HUDEP-2 (cell line): ENCODE measurements around the gene SLC26A9.
A peak's percentile ranks its signal among the peaks of the same experiment; 100 is the strongest.

Experiments used
- DNase-seq, 76 experiments: peaks; one replicate each; lab custom pipeline; 2025; ENCODE audit not compliant: unreplicated experiment in 76 of 76; lab: John Stamatoyannopoulos, UW

SLC26A9 gene, protein sequence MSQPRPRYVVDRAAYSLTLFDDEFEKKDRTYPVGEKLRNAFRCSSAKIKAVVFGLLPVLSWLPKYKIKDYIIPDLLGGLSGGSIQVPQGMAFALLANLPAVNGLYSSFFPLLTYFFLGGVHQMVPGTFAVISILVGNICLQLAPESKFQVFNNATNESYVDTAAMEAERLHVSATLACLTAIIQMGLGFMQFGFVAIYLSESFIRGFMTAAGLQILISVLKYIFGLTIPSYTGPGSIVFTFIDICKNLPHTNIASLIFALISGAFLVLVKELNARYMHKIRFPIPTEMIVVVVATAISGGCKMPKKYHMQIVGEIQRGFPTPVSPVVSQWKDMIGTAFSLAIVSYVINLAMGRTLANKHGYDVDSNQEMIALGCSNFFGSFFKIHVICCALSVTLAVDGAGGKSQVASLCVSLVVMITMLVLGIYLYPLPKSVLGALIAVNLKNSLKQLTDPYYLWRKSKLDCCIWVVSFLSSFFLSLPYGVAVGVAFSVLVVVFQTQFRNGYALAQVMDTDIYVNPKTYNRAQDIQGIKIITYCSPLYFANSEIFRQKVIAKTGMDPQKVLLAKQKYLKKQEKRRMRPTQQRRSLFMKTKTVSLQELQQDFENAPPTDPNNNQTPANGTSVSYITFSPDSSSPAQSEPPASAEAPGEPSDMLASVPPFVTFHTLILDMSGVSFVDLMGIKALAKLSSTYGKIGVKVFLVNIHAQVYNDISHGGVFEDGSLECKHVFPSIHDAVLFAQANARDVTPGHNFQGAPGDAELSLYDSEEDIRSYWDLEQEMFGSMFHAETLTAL

DNA sequence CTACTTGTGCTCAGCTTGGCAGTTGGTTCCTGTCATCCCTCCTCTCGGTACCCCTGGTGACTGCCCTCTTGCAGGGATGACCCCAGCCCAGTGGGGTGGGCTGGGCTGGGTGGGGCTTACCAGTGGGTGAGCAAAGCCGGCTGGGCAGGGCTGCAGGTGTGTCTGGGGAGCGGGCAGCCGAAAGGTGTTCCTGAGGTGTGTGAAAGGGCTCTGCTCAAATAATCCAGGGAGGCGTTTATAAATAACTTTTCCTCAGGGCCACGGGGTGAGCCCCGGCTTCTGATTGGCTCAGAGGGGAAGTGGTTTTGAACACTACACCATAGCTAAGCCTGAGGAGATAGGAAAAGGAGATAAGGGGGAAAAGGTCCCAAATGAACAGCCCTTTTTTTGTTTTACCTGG is at the start of gene SLC26A9:
Gene SLC26A9 (minus strand): TSS at position 212 of the 400 bp plus-strand sequence. CDS start 7,636 bp downstream, outside the sequence.
- no peak for DNase-seq

DNA sequence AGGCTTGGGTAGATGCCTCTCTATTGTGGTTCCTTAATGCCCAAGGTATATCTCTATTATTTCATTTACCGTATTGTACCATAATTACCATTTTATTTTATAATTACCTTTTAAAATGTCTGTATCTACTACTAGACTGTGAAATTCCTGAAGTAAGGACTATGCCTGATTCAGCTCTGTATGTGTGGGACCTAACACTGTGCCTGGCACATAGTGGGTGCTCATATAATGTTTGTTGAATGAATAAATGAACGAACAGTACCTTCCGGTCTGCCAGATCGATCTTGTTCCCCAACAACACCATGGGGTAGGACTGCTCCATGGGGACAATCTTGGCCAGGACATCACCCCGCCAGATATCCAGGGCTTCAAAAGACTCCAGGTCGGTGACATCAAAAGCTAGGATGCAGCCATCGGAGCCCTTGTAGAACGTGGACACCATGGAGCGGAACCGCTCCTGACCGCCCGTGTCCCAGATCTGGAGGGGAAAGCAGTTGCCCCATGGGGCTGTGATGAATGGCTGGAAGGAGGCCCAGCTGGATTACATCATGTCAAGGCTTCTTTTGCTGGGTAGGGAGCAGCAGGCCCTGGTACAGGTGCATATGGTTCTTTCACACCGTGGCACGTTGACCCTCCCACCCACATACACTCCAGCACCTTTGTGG is 49.1 kb upstream of the SLC26A9 start:
- DNase-seq = no peak

DNA sequence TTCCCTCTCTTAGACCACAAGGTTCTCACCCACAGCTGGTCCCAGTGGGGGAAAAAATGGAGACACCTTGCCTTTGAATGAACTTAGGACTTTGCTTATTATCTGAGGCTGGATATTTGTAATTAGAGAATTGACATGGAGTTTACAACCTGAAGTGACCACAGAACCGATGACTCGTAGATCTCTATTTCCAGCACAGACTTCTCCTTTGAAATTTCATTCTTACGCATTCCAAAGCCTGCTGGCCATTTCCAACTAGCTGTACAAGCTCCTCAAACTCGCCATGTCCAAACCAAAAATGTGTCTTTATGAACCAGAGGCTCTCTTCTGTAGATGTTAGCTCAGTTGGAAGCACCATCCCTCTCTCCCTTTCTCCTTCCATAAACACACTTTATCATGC is 48.0 kb upstream of the SLC26A9 start:
- DNase-seq = no peak

DNA sequence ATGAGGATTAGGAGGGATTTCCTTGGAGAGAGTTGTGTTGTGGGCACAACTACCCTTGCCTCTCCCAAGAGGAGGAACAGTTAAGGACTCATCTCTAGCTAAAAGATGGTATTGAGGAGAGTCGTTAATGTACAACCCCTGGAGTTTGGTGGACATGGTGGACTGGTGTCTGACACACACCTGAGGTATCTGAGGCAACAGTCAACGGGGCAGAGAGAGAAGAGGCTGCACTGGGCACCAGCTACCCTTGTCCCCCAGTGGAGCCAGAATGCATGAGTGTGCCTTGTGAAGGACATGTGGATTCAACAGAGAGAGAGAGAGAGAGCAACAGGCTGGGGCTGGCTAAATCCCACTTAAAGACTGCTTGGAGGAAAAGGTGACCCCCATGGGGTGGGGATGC is 47.0 kb upstream of the SLC26A9 start:
- DNase-seq = no peak

DNA sequence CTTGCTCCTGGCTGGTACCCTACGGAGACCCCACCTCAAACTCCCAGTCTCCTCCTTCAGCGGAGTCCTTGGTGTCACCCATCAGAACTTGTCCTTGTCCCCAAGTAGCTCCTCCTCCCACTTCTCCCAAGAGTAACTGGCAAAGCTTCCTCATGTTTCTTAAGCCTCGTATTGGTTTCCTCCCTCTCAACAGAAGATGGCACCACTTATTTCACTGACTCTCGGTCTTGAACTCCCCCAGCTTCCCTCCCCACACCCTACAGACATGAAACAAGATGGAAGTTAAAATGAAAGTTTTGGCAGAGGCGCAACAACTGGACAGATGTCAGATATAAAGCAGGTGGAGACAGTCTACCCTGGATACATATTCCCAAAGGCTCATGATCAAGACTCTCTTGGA is 46.5 kb upstream of the SLC26A9 start:
- no peak for DNase-seq

DNA sequence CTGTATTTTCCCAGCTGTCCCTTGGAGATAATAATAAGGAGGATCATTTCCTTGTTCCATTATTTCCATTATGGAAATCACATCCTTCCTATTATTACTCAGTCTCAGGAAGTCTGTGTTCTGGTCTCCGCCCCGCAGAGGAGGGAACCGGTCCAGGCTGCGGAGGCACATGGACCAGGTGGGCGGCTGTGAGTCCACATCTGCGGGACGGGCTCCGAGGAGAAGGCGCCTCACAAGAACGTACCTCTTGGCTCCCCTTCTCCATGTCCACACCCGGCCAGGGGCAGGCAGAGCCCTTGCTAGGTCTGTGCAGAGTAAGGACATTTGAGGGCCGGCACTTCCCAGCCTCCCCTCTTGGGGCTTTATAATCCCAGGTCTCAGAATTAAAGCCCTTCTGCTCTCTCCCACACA is 45.3 kb upstream of the SLC26A9 start:
- DNase-seq = no peak

DNA sequence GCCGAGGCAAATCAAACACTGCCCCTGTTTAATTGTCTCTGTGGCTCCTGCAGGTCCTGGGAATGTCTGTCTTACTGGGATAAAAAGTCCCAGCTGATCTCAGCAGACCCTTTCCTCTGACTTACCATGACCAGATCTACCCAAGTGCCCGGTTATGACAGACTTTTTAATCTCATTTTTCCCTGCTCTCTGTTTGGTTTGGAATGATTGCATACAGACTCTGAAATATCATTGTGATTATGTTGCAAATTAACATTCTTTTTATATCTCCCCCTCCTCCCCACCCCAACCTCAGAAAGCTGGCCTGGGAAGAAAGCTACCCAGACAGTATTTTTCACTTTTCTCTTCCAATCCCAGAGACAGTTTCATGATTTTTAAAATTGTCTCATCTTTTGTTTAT is 43.6 kb upstream of the SLC26A9 start:
- DNase-seq = no peak

DNA sequence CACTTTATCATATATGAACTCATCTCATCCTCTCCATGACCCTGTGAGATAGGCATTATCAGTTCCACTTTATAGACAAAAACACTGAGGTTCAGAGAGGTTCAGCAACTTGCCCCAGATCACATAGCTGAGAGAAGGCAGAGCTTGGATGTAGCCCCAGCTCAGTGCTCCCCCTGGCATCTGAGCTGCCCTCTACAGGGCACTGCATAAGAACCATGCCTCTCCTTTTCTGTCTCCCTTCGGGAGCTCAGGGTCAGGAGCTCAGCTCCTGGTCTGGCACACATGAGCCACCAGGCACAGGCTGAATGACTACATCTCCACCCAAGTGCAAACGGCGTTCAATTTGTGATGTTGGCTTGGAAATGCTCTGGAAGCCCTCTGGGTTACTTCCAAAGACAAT is 43.0 kb upstream of the SLC26A9 start:
- peak in 5 of 76 experiments; percentile 11 to 43 (median 16) for DNase-seq

DNA sequence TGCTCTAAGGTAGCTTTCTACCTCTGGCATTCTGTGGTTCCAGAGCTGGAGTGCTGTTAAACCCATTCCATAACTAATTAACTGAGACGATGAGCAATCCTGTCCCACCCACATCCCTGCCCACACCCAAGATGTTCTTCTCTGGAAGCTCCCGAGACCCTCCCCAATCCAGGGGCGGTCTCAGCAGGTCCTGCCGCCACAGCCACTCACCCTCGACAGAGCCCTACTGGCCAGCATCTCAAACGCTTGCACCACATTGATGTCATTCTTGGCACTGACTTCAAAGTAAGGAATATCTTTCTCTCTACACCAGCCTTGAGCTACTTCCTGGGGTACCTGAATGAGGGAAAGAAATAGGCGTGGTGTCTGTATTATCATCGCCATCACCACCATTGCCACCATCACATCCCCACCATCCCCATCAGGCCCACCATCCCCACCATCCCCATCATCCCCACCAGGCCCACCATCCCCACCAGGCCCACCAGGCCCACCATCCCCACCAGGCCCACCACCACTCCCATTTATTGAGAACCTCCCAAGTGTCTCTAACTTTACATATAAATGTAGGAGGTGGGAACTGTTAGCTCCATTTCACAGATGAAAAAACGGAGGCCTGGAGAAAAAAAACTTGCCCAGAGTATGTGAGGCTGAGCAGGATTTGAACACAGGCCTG is 42.2 kb upstream of the SLC26A9 start:
- DNase-seq = no peak

DNA sequence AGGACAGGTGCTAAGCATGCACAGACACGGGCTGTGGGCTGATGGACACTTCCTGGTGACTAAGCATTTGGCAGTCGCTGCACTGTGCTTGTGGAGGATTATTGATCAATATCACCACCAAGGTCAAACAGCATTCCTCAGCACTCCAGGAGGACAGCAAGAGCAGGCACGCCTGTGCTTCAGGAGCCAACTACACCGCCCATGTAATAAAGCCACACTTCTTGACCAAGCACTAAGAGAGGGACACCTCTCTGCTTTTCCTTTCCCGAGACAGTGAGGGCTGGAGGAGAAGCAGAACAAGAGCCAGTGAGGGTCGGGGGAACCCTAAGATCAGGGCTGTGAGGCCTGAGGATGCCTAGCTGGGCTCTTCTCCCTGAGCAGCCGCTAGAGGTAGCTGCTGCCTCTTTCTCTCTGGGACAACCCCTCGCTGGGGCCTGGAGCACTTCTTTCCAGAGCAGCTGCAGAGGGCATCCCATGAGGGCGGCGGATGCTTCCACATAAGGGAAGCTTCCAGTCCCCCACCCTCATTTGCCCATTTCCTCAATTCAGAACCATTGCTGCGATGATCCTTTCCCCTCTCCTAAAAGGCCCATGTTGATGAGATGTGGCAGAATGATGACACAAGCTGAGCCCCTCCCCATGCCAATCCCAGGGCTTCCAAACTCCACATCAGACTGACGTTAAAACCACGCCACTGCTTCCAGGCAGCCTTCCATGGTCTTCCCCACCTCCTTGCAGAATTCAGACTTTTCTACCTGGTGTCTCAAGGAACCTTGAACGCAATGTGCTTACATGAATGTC is 40.9 kb upstream of the SLC26A9 start:
- DNase-seq = peak in 56 of 76 experiments; percentile 7 to 65 (median 40)

DNA sequence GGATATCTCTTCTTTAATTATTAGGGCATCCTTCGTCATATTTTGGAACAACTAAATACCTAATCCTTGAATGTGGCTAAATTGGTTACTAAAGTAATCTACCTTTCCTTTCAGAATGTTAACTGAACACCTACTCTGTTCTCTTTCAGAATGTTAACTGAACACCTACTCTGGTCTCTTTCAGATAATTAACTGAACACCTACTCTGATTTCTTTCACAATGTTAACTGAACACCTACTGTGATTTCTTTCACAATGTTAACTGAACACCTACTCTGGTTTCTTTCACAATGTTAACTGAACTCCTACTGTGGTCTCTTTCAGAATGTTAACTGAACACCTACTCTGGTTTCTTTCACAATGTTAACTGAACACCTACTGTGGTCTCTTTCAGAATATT is 38.0 kb upstream of the SLC26A9 start:
- no peak for DNase-seq

DNA sequence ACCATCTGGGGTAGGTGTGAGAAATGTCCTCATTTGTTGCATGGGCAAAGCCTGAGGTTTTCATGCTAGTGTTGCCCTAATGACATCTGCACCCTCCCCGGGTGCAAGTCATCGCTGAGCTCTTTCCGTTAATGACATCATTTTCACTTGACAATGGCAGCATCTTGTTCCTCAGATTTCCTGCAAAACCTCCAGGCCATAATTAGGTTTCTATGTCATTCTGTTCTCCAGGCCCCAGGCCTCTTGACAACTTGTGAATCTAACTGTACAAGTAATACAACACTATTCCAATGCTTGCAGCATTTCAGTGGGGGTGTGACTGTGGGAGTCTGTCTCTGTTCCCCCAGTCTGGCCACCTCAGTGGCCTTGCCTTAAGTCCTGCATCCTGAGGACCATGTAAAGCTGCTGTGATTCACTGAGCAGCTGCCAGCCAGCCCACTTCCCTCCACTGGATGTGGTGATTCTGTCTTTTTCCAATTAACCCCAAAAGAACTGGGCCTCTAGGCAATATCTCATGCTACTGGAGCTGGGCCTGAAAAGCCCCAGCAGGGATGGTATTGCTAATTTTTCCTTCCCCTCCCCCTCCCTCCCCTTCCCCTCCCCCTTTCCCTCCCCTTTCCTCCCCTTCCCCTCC is 37.1 kb upstream of the SLC26A9 start:
- no peak for DNase-seq

DNA sequence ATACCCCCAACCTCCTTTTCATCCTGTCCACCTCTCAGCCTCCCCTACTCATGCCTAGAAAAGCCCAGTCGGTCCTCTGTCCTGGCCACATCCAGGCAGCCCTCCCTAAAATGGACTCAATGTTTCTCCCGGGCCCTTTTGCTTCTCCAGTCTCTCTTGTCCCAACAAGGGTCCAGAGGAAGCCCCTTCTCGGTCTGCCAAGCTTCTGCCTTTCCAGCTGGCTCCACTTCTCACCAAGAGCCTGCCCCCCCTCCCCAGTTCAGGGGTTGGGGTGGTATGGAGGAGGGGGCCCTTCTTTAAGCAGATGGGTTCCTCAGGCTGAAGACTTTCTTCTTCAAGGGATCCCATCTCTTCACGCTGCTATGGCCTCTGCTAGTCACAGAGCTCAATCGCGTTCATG is 36.0 kb upstream of the SLC26A9 start:
- no peak for DNase-seq

DNA sequence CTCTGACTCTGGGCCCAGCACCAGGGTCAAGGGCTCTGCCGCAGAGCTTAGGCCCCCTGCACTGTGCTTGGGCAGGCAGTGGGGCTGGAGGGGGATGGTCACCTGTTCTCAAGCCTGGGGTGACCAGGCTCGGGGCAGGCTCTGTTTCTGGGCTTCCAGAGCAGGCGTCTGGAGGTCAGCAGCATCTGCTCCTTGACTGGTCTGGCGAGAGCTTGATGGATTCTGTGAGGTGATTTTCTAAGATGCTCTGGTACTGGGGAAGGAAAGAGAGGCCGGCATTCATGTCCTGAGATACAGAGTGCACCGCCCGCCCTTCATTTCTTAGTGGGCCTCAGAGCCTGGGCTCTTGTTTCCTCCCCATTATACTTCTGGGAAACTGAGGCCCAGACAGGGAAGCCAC is 35.4 kb upstream of the SLC26A9 start:
- DNase-seq = no peak

DNA sequence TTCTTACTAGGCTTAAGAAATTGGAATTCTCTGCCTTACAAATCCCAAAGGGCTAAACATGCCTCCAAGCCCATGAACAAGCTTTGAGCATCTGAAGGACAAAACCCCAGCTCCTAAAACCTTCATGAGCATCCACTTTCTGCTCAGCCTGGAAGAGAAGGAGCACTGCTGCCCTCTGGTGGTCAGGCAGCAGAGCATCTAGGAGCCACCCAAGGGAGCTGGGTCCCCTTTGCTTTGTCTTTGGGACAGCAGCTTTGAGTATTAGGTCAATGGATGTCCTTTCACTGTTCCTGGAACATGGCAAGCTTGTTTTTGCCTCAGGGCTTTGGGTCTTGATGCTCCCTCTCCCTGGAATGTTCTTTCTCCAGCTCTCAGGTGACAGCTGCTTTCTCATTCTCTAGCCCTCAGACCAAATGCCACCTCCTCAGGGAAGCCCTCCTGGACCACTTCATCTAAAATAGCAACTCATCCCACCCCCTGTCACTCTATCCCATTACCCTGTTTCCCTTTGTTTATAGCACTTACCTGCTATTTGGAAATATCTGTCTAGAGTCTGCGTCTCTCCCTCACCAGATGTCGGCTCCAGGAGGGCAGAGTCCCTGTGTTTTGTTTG is 34.3 kb upstream of the SLC26A9 start:
- DNase-seq = peak in 66 of 76 experiments; percentile 6 to 80 (median 52)

DNA sequence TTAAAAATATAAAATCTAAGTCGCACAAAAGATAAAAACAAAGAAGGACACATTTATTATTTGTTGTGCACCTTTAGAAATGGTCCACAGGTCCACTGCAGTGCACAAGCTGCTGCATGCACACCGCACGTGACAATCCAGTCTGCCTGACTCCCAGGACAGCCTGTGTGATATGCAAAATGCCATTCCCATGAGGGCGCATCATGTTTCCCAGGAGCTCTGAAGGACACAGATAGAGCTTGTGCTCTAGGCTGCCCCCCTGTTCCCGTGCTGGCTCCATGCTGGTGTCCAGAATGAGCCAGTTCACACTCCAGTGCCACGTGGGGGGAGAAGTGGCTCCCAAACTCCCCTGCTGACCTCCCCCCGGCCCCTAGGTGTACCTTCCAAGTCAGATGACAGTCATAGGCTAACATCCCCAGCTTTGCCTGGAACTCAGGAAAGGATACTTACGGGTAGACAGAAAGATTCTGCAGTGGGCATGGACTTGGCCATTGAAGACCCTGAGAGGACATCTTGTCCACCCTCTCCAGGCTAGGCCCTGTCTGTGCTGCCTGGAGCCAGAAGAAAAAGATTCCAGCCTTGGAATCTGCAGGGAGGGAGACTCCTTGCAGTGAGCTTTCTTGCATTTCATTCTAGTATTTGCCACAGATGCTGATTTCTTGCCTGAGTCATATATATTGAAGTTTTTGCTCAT is 33.6 kb upstream of the SLC26A9 start:
- no peak for DNase-seq

DNA sequence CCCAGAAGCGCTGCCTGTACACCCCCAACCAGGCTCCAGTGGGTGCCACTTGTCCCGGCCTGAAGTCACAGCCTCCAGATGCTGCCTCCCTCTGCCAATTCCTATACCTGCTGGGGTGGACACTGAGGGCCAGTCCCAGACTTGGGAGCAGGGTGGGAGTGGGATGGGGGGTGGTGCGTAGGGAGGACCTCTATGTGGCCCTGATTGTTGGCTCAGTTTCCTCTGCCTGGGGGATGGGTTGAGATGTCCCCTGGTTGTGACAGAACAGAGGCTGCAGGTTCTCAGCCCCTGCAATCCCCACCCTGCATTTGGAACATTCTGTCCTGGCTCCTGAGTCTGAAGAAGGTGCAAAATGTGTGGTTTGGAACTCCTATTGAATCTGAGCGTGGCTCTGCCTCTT is 32.8 kb upstream of the SLC26A9 start:
- DNase-seq = no peak

DNA sequence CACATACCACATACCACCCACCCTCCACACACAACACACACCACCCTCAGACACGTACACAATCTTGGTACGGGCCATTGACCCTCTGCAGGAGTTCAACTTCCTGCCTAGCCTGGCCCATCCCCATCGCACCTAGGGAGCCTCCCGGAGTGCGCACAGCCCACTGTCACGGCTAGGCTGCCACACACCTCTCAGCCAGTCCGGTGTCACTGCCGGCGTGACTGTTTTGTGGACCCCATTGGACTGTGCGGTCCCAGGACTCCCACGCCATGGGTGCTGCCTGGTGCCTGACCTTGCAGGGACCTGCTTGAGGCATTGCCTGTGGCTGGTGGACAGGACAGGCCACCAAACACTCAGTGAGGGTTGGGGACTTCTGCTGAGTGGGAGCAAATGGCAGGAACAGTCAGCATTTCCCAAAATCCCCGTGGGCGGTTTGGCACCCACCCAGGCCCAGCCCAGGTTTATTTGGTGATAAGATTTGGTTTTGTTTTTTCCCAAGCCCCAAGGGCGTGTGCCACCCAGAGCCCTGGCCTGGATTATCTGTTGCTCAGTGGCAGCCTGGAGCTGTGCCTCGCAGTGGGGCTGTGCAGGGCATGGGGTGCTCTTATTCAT is 32.2 kb upstream of the SLC26A9 start:
- peak in 3 of 76 experiments; percentile 3 to 11 (median 8) for DNase-seq
